ENCODE data around the gene C14orf39.

DNA sequence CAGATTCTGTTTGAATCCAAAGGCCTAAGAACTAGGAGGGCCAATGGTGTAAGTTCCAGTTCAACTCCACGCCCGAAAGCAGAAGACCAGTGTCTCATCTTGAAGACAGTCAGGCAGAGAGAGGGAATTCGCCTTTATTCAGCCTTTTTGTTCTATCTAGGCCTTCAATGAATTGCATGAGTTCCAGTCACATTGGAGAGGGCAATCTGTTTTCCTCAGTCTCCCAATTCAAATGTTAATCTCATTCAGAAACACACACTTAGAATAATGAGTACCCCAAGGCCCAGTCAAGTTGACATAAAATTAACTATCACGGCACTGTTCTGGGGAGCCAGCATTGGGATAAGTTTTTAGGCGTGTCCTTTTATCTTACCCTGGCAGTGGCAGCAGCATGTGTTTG is 65.8 kb downstream of the C14orf39 start:
- TF ChIP-seq GATA2 (IDR thresholded peaks at IDR 0.05; ENCODE audit: low read depth, low read length) (no peak), GATA3 (IDR thresholded peaks at IDR 0.05; ENCODE audit: low read depth, low read length) (no peak)
